DMS153 treated with DMSO at 0.1 percent for 48 hours (cell line): ENCODE data around the gene MBNL2.

Experiments used
- DNase-seq: peaks from one replicate; lab custom pipeline; 2025; ENCODE audit not compliant: unreplicated experiment; lab: John Stamatoyannopoulos, UW

MBNL2 gene

DNA sequence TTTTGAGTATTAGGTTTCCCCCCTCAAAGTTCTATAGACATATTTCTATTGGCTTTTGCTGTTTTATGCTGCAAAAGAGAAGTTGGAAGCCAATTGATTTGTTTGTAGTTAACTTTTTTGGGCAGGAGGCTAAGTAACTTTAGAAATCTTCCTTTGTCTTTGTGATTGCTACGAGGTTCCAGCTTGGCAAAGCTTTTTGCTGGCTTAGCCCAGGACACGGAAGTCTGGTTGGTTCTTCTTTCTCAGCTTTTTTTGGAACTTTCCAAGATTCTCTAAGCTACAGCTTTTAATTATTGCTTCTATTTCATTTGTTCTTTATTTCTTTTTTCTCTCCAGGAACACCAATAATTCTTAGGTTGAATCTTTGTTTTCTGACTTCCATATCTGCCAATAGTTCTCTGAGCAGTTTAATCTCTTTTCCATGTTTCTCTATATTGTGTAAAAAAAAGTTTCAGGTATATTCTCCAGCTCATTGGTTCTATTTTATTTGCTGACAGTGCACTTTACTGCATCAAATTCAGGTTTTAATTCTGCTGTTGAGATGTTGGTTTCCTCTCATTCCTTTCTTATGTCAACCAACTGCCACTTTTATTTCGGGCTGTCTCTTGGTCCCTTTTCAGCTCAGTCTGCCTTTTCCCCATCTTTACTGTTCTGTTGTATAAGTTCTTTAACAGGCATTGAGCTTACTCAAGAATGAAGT is 27.8 kb downstream of the MBNL2 start:
- no peak for DNase-seq

DNA sequence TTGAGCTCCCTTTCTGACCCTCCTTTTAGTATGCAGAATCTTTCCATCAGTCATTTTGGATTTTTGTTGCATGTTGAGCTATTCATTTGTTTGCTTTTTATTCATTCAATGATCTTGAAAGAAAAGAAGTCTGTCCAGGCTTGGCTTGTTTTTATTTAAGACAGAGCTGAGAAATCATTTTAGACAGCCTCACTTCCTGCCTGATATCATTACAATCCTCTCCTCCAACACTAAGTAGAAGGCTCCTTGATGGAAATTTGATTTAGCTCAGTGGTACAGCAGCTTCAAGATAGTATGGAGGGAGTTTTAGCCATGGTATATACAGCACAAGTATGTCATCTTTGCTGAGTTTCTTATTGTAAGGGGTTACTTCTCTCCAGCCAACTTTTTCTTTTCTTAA is 28.4 kb downstream of the MBNL2 start:
- DNase-seq: no peak

DNA sequence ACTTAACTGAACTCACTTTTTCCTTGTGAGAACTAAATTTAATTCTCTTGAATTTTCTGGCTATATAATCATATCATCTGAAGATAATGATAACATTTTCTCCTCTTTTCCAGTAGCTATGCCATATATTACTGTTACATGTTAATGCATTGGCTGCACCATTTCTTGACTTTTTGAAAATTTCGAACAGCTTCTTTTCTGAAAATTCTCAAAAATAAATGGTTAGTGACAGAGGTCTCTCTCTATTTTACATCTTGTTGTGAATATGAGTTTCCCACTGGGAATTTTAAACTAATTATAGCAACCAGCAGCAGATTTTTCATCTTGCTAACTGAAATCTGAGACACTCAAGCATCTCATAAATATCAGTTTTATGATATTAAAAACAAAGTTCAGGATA is 30.6 kb downstream of the MBNL2 start:
- DNase-seq: no peak

- DNase-seq: no peak
These were observed 31.6 kb downstream of the MBNL2 start for GRCh38 chr13:97253581-97254293.

DNA sequence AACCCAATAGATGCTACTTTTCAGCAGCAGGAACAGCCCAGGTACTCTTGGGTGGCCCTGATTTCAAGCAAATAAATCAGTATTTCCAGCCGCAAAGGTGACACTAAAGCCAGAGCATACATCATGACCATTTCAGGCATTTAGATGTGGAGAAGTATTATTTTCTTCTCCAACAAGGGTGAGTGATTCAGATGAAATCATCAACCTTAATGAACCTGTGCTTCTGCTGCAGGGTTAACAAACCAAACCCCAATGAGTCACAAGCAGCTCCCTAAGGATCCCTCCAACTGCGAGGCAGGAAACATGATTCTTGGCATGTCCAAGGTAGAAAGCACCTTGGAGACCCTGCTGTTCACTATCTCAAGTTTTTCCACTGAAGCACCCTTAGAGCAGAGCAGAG is 32.7 kb downstream of the MBNL2 start:
- no peak for DNase-seq

- no peak for DNase-seq
These were observed 33.4 kb downstream of the MBNL2 start for GRCh38 chr13:97255515-97256021.

DNA sequence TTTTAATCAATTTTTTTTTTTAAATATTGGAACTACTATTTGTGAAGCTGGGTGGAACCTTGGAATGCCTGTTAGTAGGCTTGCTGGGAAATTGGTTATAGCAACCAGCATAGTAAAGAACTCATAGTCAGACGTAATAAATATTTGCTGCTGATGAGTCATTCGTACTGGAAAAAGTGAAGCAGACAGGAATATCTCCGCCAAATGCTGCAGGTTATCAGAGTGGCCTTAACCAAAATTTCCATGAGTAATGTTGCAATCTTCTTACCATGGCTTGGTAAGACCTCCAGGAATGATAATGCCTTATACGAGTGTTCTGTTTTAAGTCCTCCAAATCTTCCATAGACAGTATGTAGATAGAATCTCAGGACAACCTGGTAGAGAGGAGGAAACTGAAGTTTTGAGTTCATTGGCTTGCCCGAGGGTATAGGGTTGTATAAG is 34.2 kb downstream of the MBNL2 start:
- no peak for DNase-seq

GRCh38 chr13:97257228-97257755 is 35.2 kb downstream of the MBNL2 start:
- DNase-seq: no peak

DNA sequence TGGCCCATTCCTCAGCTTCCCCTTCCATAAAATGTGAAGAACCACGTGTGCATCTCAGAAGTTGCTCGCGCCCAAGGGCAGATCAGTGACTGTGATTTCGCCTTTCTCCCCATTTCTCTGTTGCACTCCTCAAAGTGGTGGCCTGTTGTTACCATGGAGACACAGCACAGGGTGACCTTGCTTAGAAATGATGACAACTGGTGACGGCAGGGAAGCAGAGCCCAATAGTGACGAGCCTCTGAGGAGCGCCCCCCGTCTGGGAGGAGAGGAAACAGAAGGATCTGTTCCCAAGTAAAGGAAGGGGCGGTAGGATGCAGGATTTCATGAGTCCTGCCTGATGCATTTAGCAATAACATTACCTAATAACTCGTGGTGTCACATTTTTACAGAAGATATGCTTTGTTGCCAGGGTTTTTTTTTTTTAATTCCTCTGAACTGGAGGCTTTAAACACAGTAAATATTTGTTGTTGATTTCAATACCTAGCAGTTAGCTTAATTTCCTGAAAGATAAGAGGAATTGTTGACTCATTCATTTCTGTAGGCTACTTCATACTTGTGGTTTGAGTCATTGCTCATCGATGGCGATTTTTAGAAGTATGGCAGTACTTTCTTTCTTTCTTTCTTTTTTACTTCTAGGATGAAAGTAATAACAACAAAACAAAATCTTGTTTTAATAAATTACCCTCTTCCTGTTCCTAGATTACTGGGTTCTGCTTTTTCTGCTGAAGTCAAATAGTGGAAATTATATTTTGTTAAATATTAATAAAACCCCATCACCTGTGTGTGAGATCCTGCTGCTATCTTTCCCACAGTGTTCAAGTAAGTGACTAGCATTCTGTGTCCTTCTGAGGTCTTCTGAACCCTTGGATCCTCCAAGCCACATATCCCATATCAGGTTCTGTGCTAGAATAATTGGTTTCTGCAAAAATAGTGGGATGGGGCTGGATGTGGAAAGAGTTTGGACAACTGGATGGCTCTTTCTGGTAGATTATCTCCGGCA is 36.0 kb downstream of the MBNL2 start:
- DNase-seq: no peak

DNA sequence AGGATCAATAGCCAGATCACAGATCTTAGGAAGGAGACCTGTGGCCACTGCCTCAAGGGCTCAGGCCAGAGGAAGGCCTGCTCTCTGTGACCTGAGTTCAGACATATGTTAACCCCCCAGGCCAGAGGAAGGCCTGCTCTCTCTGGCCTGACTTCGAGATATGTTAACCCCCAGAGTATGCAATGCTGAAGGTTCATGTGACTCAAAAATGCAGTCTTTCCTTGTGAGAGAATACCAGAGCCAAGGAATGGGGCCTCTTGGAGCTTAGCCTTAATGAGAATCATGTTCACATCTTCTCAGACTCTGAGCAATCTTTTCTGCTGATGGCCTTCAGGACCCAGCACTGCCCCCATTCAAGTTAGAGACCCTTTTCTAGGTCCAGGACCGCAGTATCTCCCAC is 36.7 kb downstream of the MBNL2 start:
- no peak for DNase-seq

- DNase-seq: no peak
These were observed 37.3 kb downstream of the MBNL2 start for GRCh38 chr13:97259410-97259797.

- DNase-seq: no peak
These were observed 37.9 kb downstream of the MBNL2 start for GRCh38 chr13:97259798-97260714.

DNA sequence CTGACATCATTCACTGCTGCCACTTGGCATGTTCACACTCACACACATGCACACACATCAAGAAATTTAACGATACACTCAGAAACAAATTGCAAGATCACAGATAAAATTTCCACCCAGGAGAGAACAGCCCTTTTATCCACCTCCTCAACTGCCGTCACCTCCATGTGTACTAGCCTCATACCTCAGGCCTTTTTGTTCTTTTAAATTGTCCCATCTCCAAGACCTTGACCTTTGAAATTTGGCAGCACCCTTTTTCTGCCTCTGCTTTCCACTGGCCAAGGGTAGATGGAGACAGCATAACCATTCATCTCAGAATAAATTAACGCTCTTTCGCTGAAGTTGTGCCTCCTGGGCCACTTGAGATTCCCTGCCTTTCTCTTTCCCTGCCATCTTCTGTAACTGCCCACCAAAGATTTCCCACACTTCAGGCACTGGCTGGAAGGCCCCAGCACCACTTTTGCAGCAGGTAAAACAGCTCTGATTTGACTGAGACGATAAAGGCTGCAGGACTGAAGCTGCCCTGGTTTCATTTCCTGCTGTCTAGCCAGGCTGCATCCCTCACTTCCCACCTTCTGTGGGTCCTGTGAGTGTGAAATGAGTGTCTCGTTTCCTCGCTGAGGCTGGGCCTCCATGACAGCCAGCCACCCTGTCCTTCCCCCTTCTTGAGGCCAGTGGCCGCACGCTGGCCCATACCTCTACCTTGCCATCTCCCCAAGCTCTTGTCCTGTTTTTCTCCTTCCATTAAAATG is 39.3 kb downstream of the MBNL2 start:
- no peak for DNase-seq

GRCh38 chr13:97262058-97262457 is 39.9 kb downstream of the MBNL2 start:
- DNase-seq: no peak

DNA sequence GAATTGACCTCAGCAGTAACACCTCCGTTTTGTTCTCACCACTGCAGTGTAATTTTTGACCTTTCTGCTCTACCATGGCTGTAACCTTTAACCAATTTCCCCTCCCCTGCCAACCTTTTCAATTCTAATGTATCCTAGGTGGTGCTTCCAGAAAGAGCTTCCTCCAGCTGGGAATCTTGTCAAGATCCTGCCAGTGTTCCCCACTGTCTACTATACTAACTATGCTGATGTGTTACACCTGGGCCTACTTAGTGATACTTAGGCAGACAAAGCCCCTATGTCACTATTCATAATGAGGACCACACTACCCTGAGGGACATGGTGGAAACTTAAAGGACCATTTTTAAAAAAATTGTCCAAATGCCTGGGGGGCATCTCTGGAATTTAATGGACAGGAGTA is 41.0 kb downstream of the MBNL2 start:
- no peak for DNase-seq

DNA sequence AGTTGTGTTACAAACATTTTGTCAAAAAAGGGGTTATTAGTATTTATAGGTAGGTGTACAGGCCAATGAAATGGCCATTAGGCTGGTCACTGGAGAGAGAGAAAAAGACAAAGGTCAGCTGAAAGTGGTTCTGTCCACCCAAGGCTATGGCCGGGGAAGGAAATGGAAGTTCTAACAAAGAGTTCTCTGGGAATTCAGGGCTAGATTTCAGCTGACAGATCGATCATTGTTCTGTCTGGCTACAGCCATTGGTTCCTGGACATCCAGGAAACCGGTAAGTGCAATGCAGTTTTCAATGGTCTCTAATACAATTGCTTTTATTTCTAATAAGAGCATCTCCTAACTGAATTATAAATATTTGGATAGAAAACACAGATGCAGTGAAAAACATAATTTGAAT is 42.5 kb downstream of the MBNL2 start:
- DNase-seq: no peak

- DNase-seq: no peak
These were observed 44.2 kb downstream of the MBNL2 start for GRCh38 chr13:97266332-97266731.

DNA sequence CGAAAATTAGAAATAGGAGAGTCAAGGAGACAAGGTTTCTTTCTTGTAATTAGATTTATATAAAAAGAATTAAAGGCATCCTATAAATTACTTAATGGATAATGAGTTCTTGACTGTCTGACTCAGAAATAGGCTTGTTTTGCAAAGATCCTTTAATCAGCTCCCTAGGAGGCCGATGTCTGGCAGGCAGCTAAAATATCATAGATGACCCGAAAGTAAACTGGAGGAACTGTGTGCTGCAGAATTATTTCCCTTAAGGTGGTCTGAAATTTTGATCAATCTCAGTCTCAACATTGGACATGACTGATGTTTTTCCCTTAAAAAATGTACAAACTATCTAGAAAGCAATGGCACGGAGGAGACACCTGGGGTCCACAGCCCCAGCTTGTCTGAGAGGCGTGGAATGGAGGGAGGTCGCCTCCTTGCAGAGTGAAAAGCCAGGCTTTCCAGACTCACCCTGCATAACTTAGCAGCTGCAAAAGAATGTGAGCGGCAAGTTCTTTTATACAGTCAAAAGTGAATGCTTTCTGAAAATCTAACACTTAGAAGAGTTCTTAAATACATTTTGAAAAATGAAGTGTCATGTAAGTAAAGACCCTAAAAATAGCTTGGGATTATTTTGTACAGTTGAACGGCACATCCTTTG is 44.8 kb downstream of the MBNL2 start:
- DNase-seq: no peak
